Suppressor macrophage treated with lipopolysaccharide for 1 hour (primary cell): ENCODE results near the gene EVX1.

ENCODE experiments used
- DNase-seq, 3 donors: peaks; one replicate each; pipeline ENCODE4 v3.0.0-alpha.2; 2020 to 2022

EVX1 gene

DNA sequence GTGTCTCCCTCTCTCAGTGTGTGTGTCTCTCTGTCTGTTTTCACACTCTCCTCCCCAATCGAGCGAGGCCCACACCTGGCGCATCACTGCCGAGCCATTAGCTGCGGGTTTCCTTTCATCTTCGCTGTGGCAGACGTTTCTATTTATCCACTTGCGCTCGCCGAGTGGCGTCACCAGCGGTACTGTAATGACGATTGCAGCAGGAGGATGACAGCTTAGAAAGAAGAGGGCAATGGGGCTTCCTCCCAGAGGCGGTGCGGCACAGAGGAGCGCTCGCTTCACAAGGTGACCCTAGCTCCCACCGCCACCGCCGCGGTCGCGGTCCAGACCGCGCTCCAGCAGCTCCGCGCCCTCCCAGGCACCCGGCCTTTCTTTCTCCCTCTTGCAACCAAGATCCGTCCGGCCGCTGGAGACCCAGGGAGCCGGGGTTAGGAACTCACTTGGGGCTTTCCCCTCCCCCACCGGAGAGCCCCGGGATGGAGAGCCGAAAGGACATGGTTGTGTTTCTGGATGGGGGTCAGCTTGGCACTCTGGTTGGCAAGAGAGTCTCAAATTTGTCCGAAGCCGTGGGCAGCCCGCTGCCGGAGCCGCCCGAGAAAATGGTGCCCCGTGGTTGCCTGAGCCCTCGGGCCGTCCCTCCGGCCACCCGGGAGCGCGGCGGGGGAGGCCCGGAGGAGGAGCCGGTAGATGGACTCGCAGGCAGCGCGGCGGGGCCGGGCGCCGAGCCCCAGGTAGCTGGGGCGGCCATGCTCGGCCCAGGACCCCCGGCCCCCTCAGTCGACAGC, at the start of gene EVX1:
EVX1 (plus strand) TSS at position 248 of the 785 bp plus-strand sequence; CDS start at position 477, 229 bp downstream.
- DNase-seq: peak in 2 of 3 donors; percentile 45 to 46

- DNase-seq: no peak
Measured at GRCh38 chr7:27193335-27194001, 49.1 kb upstream of the EVX1 start.

DNA sequence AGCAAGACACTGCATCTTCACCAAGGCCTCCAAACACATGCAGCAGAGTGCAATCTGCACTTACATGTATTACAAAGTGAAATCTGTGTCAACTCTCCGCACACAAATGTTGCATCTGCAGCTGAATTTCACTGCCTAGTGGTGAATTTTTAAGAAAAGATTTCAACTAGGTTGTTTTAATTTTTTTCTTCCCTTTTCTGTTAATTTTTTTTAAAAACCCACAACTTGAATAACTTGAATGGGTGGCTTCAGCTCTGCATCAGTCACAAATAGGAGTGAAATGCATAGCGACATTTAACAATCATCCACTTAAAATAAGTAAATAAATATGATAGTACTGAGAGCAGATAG, 48.6 kb upstream of the EVX1 start:
- no peak for DNase-seq

DNA sequence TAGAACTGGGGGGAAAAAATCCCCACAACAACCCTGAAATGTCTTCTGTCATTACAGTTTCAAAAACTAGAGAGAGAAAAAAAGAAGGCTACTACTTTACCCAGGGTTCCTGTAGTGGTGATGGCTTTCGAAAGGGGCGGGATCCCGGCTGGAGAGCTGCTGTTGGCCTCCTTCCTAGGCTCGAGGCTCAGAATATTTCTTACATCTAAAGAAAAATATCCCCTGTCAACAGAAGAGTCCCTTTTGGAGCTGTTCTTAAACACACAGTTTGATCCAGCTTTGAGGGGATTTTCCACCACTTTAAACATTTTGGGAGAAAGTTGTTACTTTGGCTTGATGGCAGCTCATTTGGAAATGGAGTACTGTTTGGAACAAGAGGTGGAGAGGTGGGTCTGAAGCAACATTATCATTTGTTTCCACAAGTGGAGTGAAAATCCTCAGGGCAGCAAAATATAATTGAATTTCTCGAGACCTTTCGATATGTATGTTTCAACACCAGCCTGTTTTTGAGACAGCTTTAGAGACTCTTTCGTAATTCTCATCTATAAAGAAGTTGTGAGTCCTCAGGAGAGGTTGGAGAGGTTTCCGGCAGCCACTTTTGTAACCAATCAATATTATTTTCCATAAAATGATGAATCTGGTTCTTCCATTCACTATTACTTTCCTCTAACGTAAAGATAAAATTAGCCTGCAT, 47.8 kb upstream of the EVX1 start:
- no peak for DNase-seq

- peak; percentile 83 to 90 (median 89) for DNase-seq
Measured at GRCh38 chr7:27196287-27196767, 46.3 kb upstream of the EVX1 start.

GRCh38 chr7:27197137-27198042, 45.2 kb upstream of the EVX1 start:
- DNase-seq: no peak

DNA sequence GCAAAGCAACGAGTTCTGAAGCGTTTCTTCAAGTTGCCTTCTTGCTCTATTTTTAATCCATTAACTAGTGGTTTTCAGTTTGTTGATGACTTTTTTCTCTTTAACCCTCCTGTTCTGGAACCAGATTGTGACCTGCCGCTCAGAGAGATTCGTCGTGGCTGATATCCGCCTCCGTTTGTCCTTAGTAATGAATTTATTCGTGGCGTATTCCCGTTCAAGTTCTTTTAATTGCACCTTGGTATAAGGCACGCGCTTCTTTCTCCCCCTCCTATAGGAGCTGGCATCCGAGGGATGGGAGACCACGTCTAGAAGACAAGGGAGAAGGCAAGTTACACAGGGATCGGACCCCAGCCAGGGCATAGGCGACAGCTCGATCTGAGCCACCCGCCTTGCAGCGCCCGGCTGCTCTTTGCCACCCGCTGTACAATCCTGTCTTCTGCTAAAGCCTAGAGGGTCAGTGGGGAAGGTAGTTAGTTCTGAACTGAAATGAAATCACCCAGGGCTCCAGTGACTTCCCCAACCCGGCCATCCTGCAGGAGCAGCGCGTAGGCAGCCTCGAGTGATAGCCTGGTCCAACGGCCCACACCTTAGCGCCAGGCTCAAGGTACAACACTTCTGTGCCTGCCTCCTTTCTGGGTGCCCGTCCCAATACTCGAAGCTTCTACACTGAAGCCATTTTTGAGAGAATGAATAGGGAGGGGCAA, 44.3 kb upstream of the EVX1 start:
- DNase-seq: peak in 1 of 3 donors; percentile 37

DNA sequence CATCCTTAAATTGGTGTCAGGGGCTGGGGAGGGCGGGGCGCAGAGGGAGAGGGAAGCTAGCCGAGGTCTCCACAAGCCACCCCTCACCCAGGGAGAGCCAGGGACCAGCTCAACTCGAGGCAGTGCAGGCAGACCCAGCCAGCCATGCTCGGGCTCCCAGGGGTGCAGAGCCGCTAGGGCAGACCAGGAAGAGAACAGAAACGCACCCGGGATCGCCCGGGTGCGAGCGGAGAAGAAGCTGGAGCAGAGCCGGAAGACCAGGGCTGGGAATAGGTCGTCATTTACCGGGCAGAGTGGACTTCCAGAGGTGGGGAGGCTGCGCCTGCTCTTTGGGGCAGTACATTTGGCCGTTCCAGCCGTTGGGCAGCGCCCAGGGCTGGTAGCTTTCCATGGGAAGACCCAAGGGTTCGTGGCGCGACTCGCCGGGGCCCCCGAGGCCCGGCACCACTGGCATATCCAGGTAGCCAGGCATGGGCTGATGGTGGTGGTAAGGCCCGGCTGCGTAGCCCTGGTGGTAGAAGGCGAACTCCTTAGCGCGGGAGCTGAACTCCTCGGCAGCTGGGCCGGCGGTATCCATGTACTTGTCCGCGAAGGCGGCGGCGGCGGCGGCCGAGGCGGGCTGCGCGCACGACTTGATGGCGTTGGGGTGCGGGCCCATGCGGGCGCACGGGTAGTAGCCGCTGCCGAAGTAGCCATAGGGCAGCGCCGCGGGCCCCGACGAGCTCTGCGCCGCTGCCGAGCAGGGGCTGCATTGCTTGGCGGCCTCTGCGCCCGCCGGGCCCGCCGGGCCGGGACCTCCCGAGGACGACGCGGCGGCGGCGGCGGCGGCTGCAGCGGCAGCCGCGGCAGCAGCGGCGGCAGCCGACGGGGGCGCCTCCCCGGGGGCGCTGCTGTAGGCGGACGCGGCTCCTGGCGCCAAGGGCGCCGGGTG, 43.5 kb upstream of the EVX1 start:
- peak in 1 of 3 donors; percentile 51 for DNase-seq

DNA sequence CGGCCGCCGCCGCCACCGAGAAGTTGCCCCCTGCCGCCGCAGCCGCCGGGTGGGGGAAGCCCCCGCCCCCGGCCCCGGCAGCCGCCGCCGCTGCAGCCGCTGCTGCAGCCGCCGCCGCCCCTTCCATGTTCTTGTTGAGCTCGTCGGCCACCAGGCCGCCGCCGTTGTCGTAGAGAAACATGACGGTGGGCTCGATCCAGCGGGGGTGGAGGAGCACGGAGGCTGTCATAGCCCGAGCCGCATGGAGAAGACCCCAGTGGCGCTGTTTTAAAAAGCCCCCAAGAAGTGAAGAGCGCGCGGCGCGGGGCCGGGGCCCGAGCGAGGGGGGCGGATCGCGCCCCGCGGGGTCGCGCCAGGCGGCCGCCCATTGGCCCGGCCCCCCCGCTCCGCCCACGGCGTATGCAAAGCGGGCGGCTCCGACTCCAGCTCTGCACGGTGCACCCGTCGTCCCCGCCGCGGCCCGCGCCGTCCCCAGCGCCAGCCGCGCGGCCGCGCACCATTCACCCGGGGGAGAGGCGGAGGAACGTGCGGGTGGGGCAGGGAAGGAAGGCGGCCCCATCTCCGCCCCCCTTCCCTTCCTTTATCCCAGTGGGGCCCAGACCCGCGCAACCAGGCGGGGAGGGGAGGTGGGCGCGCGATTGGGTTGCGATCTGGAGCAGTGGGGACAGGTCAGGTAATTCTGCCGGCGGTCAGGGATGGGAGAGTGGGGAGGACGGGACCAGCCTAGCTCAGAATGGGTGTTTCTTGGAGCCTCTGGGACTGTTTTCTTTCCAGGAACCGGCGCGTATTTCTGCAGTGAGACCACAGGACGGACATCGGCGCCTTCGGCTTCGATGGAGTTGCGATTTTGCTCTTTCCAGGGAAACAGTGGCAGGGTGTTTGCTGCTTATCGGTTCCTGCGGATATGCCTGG, 42.5 kb upstream of the EVX1 start, which contains the start of gene HOXA13:
HOXA13 (minus strand) TSS at position 243 of the 912 bp plus-strand sequence; CDS start at position 229, 14 bp downstream.
- DNase-seq: peak in 1 of 3 donors; percentile 56

DNA sequence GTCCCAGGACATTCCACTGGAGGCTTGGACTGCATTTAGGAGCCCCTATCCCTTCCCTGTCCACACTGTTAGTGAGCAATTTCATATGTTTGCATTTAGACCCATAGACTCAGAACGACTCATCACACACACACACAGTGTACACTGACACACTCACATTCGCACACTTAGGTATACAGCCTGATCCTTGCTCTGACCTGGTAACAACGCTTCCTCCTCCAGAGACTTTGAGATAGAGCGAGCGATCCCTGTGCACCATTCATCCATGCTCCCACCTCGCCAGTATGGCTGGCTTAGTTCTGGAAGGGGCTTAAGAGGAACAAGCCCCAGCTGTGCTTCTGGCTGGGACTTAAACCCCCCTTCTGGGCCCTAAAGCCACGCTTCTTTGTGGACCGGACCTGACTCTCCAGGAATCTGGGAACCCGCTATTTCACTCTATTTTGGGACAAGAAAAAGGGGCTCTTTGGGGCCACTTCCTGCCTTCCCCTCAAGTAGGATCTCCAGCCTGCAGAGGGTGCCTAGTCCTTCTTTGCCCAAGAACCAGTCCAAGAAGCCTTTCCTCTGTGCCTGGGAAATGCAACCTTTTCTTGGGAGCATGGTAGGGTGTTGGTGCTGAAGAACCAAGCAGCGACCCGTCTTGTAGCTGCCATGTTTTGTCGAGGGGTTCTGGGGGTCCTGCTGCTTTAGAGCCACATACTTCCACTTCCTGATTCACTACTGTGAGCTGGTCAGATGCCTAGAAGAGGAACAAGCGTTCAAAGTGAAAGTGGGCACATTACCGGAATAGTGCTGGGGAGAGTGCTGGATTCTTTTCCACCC, 41.6 kb upstream of the EVX1 start:
- DNase-seq: peak; percentile 70 to 79 (median 74)

- no peak for DNase-seq
Measured at GRCh38 chr7:27201580-27202017, 41.0 kb upstream of the EVX1 start.

DNA sequence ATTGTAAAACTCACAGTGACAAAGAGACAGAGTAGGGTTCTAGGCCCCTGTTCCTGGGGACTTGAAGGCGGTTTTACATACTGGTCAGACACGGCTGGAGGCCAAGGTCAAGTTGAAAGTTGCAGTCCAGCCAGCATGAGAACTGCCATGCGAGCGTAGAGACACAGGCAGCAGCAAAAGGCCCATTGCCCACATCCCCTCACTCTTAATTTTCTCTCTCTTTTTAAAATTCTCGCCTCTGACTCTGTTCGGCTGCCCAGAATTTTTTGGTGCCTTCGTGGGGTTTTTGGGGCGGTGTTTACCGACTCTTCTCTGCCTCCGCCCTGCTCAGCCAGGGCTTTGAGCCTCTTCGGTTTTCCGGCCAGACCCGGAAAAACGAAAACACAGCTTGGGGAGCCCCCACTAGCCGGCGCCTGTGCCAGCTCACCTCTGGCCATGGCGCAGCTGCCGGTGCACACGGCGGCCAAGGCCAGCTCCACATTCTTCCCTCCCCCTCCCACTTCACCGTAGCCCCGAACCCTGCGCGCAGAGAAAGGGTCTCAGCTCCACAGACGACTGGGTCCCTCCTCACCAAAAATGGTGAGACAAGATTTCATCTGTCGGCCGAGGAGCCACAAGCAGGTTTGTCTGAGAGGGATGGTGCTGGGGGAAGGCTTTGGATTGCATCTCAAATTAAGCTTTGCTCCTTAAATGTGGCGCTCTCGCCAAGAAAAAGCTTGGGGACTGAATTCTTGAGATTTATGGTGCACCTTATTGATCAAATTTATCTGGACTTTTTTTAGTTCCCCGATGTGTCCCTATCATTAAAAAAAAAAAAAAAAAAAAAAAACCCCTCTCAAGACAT, 40.4 kb upstream of the EVX1 start:
- no peak for DNase-seq

GRCh38 chr7:27202862-27203134, 39.8 kb upstream of the EVX1 start:
- no peak for DNase-seq

DNA sequence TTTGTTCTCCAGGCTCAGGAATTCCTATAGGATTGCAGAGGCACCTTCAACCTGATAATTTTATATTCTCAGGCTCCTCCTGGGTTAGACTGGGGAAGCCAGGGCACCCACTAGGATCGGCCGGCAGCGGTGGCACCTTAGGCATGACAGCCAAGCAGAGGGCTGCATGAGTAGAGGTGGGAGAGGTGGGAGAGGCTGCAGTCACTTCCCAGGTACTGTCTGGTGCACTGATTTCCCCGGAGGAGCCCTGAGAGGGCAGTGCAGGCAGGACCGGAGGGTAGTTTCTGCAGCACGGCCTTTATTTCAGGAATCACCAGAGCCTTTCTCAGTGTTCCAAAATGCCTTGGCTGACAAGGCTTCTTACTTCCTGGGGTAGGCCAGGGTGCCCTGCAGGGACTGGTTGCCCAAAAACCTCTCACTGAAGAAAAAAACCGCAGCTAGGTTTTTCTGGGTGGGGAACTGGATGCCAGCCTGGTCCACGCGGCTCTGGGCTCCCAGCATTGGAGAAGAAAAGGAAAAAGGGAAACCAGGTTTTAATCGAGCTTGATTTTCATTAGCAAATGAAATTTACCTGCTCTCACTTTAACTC, 39.1 kb upstream of the EVX1 start:
- DNase-seq: no peak

DNA sequence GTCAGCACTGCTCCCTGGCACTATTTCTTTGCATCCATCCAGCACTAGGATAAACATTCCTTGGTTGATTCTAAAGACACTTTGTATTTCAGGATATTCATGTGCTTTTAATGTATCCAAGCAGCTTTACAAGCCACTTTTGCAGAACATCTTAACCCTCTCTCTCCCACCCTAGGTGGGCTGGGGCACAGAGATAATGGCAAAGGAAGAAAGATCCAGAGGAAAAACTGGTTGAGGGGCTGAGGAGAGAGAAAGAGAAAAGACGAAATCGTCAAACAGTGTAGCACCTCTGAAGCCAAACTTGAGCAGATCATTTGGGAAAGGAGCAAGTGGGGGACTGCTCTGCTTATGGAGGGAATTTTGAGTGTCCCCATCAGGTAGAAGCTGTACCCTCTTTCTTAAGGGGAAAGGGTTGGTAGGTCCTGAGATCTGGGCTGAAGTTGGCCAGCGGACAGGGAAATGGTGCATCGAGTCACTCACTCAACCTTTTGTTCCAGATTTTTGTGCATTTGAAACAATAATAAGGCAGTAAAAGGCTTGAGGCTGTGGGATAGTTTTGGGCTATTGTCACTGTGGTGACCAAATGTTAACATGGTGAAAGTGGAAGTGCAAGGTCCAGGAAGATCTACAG, 38.5 kb upstream of the EVX1 start:
- no peak for DNase-seq

DNA sequence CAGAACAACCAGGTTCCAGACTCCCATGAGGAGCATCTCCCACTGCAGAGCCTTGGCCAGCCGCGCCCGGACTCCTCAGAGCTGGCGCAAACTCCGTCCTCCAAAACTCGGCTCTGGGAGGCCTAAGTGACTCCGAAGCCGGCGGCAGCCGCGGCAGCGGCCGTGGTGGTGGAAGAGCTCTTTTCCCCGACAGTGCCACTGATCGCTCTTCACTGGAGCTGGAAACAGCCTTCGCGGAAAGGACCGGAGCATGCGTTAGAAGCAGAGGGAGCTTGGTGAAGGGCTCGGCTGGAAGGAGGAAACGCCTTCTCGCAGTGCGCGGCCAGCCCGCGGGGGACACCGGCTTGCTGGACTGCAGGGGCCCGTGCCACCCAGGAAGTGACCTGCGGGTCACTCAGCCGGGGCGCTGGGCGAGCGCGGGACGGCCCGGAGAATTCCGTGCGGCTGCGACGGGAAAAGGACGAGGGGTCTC, 37.7 kb upstream of the EVX1 start:
- DNase-seq: peak in 1 of 3 donors; percentile 55
